Measurements from ENCODE around the gene MITF. TPM values are rescaled to one million over a fixed set of nuclear protein-coding genes. Genes with fewer than 3 reads are reported as not detected.

MITF gene
- total RNA-seq, 1 experiment from 2014 or later: 116 TPM

GRCh38 chr3:69926385-69926784 lies 187.1 kb downstream of the MITF start:
- in situ Hi-C loops (cut with HindIII; ENCODE audit: low sequenced_read_pairs): no loop called here

DNA sequence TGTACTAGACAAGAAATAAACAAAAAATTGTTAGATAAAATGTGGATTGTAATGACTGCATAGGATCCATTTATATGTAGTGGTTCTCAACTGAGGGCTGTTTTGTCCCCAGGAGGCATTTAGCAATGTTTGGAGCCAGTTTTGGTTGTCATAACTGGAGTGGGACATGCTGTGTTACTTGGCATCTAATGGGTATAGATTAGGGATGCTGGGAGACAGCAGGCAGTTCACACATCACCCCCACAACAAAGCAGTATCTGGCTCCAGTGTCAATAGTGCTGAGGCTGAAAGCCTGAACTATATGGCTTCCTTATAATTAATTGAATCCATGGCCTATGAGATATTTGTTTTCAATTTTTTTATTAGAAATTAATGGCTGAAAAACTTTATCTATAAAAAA lies 188.3 kb downstream of the MITF start:
- in situ Hi-C loops (cut with HindIII; ENCODE audit: low sequenced_read_pairs): no loop called here
- no peak for DNase-seq (ENCODE audit: low spot score)

More at GRCh38 chr3:69926385-69926784, 187.1 kb downstream of the MITF start:
- no peak for DNase-seq (ENCODE audit: low spot score)

GRCh38 chr3:69929019-69929418 lies 189.8 kb downstream of the MITF start:
- DNase-seq (ENCODE audit: low spot score): no peak
- in situ Hi-C loops (cut with HindIII; ENCODE audit: low sequenced_read_pairs): no loop called here

DNA sequence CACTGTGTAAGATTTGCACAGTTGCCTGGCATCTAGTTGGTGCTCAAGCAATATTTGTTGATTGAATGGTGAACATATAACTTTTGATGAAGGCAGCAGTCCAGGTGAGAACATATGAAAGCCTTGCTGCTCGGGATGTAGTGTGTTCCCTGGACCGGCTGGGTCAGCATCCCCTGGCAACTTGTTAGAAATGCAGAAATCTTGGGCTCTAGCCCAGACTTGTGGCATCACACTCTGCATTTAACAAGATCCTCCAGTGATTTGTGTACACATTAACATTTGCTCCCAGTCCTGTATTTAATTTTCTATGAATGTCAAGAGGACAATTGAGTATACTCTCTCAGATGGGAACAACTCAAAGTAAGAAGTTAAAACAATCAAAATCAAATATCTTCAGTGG lies 191.3 kb downstream of the MITF start:
- in situ Hi-C loops (cut with HindIII; ENCODE audit: low sequenced_read_pairs): no loop called here
- peak; percentile 25 for DNase-seq (ENCODE audit: low spot score)

- DNase-seq (ENCODE audit: low spot score): no peak
- in situ Hi-C loops (cut with HindIII; ENCODE audit: low sequenced_read_pairs): no loop called here
Observed at GRCh38 chr3:69932087-69932486, 192.8 kb downstream of the MITF start.

DNA sequence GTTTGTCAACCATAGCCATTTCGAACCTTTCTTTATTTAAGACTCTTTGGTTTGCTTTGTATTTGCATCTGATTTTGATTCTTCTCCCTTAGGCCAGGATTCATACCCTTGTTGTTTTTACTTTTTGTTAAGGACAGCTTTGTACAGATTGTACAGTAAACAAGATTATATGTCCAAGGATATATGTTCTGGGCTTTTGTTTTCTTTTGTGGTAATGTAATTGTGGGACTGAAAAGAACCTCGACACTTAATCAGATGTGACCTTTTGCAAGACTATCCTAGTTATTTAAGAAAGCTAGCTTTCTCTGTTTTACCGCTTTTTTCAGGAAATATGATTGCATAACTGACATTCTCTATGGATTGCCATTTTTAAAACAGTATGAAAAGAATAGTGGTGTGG lies 193.2 kb downstream of the MITF start:
- in situ Hi-C loops (cut with HindIII; ENCODE audit: low sequenced_read_pairs): no loop called here
- no peak for DNase-seq (ENCODE audit: low spot score)

GRCh38 chr3:69934398-69934797 lies 195.1 kb downstream of the MITF start:
- no peak for DNase-seq (ENCODE audit: low spot score)
- in situ Hi-C loops (cut with HindIII; ENCODE audit: low sequenced_read_pairs): no loop called here

DNA sequence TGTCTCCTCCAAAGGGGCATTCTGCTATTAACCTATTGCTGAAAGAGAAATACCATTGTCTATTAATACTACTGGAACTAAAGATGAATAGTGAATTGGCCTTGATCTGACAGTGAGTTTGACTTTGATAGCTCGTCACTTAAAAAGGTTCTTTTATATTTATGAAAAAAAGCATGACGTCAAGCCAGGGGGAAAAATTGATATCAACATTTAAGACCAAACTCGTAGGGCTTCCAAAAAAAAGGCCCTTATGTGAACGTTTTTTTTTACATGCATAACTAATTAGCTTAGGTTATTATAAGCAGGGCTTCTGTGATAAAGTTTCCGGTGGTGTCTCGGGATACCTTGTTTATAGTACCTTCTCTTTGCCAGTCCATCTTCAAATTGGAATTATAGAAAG lies 197.0 kb downstream of the MITF start:
- in situ Hi-C loops (cut with HindIII; ENCODE audit: low sequenced_read_pairs): no loop called here
- DNase-seq (ENCODE audit: low spot score): no peak

DNA sequence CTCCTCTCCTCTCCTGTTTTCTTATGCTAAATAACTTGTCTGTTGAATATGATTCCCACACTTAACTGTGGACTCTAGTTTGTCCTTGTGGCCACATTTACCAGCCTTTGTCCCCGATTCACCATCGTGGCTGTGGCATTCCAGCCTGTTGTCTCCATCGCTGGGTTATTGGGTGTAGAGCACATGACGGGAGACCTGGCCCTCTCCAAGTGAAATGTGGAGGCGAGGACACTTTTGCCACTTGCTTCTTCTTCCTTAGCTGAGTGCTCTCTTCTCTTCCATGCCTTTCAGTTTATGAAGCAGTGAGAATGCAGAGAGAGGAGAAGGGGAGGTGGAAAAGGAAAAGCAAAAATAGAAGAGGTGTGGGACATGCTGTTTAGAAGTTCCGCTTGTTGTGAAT lies 198.8 kb downstream of the MITF start:
- DNase-seq (ENCODE audit: low spot score): no peak
- in situ Hi-C loops (cut with HindIII; ENCODE audit: low sequenced_read_pairs): no loop called here

GRCh38 chr3:69938931-69939330 lies 199.7 kb downstream of the MITF start:
- in situ Hi-C loops (cut with HindIII; ENCODE audit: low sequenced_read_pairs): no loop called here
- DNase-seq (ENCODE audit: low spot score): no peak

DNA sequence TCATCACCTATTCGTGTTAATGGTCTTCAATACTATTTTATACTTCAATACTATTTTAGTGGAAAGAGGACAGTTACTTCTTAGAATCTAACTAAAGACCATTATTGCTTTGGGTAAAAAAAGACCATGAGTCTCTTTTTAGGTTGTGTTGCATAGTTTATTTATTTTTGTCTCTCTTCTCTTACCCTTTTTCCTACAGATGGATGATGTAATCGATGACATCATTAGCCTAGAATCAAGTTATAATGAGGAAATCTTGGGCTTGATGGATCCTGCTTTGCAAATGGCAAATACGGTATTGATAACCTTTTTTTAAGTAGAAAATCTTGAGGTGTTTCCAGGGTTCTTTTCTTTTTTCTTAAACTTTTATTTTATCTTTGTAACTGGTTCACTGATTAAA lies 201.8 kb downstream of the MITF start:
- DNase-seq (ENCODE audit: low spot score): no peak
- in situ Hi-C loops (cut with HindIII; ENCODE audit: low sequenced_read_pairs): no loop called here

DNA sequence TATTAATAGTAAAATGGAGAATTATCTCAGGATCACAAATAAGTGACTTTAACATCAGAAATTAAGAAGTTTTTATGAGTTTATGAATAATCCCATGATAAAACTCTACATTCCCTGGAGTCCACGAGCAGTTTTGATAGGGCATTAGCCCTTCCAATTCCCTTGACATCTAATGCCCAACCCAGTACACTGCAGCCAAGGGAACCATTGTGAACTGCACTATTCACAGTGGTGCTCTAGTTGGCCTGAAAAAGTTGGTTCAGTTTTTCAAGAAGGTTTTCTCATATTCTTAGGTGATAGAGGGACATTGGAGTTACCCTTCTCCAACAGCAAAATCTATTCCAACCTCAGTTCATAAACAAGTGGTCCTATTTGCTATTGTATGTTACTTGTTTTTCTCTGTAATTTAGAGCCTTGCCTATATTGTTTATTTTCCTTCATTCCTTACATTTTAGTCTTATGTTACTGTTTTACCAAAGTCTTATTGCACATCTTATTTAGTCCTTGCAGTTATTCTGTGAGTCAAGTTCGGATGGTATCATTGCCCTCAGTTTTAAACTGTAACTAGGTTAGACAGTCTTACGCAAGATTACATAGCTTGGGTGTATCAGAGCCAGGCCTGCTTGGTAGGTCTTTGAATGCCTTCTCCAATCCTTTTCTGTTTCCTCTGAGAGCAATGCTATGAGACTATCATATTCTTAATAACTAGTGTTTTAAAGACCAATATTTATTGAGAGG lies 202.3 kb downstream of the MITF start:
- in situ Hi-C loops (cut with HindIII; ENCODE audit: low sequenced_read_pairs): no loop called here
- no peak for DNase-seq (ENCODE audit: low spot score)

DNA sequence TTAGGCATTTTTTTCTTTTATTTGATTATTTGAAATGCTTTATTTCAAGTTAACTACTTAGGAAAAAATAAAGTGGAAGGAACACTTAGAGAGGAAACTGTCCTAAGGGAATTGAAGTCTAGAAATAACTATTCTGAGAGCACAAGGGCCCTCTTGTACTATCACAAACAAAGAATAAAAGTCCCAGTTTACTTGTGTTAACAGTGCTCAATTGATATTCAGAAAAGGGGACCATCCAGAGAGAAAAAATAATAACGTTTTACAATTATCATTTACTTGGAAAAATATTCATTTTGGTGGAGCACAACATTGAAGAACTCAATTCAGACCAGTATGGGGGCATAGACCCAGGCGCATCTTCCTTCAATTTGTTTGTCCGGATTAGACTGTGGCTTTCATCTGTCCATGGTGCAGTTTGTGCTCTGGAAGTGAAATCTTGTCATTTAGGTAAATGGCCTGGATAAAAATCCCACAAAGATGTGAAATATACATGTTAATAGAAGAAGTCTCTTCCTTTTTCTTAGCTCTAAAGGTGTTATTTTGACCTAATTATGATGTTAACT lies 205.7 kb downstream of the MITF start:
- in situ Hi-C loops (cut with HindIII; ENCODE audit: low sequenced_read_pairs): no loop called here
- no peak for DNase-seq (ENCODE audit: low spot score)

GRCh38 chr3:69948246-69948862 lies 209.1 kb downstream of the MITF start:
- peak; percentile 34 for DNase-seq (ENCODE audit: low spot score)

DNA sequence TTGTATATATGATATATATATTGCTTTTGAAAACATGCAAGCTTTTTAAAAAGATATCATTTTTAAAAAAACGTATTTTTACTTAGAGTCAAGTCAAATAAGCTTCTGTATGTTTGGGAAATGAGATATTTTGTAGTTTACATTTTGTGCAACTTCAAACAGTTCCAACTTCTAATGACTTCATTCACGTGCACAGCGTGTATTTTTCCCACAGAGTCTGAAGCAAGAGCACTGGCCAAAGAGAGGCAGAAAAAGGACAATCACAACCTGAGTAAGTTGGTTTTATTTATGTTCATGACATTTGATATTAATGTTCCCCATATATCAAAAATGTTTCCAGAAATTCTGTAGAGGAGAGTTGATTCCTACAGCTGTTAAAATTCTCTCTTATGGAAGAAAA lies 212.4 kb downstream of the MITF start:
- in situ Hi-C loops (cut with HindIII; ENCODE audit: low sequenced_read_pairs): no loop called here
- no peak for DNase-seq (ENCODE audit: low spot score)

More at GRCh38 chr3:69948246-69948862, 209.1 kb downstream of the MITF start:
- in situ Hi-C loops (cut with HindIII; ENCODE audit: low sequenced_read_pairs): no loop called here

GRCh38 chr3:69959581-69959980 lies 220.3 kb downstream of the MITF start:
- in situ Hi-C loops (cut with HindIII; ENCODE audit: low sequenced_read_pairs): no loop called here
- no peak for DNase-seq (ENCODE audit: low spot score)

DNA sequence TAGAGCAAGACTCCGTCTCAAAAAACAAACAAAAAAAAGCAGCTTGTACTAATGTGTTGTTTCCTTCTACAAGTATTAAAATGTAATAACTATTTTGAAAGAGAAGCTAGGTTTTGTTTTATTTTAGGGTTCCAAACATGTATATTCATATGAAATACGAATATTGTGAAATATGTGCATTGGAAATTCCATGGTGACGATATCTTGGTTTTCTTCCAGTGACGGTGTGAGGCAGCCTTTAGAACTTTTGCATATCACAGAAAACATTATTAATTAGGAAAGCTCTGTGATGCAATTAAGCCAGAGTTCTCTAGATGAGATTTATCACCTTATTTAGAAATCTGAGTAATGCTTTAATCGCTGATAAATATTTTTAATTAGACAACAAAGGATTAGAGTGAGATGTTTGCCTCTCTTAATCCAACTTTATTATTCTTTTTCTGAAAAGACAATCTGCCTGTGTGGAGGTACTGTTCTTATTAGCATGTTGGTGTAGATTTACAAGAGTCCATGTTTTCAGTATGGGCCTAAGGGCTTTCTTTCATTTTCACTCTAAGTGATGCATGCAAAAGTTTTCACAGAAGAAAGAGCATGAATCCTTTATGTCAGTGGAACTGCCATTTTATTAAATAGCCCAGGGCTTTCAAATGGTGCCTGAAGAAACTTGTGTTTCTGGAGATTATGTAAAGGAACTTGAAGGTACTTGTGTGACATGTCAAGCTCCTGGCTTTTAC lies 222.6 kb downstream of the MITF start:
- in situ Hi-C loops (cut with HindIII; ENCODE audit: low sequenced_read_pairs): no loop called here
- DNase-seq (ENCODE audit: low spot score): no peak

DNA sequence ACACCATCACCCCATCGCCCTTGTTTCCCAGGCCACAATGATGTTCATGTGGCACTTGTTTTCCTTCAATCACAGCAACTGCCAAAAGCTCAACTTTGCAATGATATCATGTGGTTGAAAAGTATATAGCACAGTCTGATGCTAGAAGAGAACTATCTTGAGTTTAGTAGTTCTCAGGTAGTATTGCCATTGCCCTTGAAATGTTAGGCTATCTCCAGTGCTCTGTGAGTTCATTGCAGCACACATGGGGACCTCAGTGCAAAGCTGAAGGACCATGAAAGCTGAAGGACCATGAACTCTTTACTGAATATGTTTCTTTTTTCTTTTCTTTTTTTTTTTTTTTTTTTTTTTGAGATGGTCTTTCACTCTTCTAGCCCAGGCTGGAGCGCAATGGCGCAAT lies 224.4 kb downstream of the MITF start:
- in situ Hi-C loops (cut with HindIII; ENCODE audit: low sequenced_read_pairs): no loop called here
- DNase-seq (ENCODE audit: low spot score): no peak

DNA sequence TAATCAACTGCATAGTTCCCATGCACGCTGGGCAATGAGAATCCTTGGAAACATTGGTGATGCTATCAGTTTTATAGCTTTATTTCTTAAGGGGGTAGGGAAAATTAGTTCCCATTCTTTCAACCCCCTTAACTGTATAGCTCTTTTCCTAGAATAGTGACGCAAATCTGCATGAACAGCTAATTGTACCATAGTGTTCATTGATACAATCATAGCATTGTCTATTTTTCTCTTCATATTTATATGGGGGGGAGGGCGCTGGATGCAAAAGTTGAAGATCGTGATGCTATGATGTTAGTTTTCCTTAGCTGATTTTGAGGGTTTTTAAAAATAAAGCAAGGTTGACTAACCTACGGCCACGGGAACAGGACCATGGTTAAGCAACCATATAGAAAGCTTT lies 227.9 kb downstream of the MITF start:
- in situ Hi-C loops (cut with HindIII; ENCODE audit: low sequenced_read_pairs): no loop called here
- DNase-seq (ENCODE audit: low spot score): no peak

- no peak for DNase-seq (ENCODE audit: low spot score)
- in situ Hi-C loops (cut with HindIII; ENCODE audit: low sequenced_read_pairs): no loop called here
Observed at GRCh38 chr3:69970827-69971226, 231.6 kb downstream of the MITF start.

All from G401 (cell line).